SK-N-SH (cell line): ENCODE measurements around the gene NTNG1.

Experiments used
- EZH2phosphoT487 ChIP-seq: fragments of 200-600 bp; sonication (generic); IDR thresholded peaks from 2 replicates; pipeline ENCODE4 v1.6.1; 2017; ENCODE audit warnings: low read depth, mixed run types, mild to moderate bottlenecking, antibody characterized with exemption, moderate library complexity, borderline replicate concordance
- POLR2AphosphoS5 ChIP-seq: IDR thresholded peaks from 2 replicates; pipeline ENCODE4 v1.6.1; 2012; ENCODE audit warnings: low read depth, low read length
- RAD21 ChIP-seq: IDR thresholded peaks from 2 replicates; pipeline ENCODE4 v1.6.1; 2012; ENCODE audit warnings: mild to moderate bottlenecking, low read length
- TF ChIP-seq, protein P1 (sequence below): fragments of 200-600 bp; sonication (generic); IDR thresholded peaks from 2 replicates; pipeline ENCODE4 v1.6.1; 2017; ENCODE audit warnings: antibody characterized with exemption, mild to moderate bottlenecking, moderate library complexity

DNA sequence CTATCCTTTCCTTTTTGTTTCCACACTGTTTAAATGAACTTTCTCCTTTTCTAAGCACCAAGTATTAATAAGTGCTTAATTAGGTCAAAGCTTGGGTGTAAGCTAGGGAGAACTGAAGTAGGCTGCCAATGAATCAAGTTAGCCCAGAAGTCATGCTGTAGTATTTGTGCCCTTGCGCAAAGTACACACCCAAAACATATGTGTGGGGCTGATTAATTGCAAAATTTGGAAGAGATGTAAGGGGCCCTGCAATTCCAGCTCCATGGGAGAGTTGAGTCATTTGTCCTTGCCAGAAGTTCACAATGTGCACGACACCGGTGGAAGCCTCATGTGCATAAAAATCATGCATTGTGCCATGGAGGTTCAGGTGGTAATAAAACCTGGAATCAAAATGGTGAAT, 18.6 kb upstream of the NTNG1 start:
- no peak for TF ChIP-seq EZH2phosphoT487
- TF ChIP-seq, protein P1, sequence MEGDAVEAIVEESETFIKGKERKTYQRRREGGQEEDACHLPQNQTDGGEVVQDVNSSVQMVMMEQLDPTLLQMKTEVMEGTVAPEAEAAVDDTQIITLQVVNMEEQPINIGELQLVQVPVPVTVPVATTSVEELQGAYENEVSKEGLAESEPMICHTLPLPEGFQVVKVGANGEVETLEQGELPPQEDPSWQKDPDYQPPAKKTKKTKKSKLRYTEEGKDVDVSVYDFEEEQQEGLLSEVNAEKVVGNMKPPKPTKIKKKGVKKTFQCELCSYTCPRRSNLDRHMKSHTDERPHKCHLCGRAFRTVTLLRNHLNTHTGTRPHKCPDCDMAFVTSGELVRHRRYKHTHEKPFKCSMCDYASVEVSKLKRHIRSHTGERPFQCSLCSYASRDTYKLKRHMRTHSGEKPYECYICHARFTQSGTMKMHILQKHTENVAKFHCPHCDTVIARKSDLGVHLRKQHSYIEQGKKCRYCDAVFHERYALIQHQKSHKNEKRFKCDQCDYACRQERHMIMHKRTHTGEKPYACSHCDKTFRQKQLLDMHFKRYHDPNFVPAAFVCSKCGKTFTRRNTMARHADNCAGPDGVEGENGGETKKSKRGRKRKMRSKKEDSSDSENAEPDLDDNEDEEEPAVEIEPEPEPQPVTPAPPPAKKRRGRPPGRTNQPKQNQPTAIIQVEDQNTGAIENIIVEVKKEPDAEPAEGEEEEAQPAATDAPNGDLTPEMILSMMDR, result no peak
- no peak for TF ChIP-seq POLR2AphosphoS5
- TF ChIP-seq RAD21, result no peak
